Measurements from ENCODE around the gene IL18. TPM values are rescaled to one million over a fixed set of nuclear protein-coding genes. Genes with fewer than 3 reads are reported as not detected.
"Not testable (repeated sequence)": the region's sequence is repeated elsewhere in the genome, so short reads cannot be mapped to it uniquely, and the experiment has no call there.

IL18 gene
- total RNA-seq, 1 experiment from 2014 or later = 0.74 TPM

DNA sequence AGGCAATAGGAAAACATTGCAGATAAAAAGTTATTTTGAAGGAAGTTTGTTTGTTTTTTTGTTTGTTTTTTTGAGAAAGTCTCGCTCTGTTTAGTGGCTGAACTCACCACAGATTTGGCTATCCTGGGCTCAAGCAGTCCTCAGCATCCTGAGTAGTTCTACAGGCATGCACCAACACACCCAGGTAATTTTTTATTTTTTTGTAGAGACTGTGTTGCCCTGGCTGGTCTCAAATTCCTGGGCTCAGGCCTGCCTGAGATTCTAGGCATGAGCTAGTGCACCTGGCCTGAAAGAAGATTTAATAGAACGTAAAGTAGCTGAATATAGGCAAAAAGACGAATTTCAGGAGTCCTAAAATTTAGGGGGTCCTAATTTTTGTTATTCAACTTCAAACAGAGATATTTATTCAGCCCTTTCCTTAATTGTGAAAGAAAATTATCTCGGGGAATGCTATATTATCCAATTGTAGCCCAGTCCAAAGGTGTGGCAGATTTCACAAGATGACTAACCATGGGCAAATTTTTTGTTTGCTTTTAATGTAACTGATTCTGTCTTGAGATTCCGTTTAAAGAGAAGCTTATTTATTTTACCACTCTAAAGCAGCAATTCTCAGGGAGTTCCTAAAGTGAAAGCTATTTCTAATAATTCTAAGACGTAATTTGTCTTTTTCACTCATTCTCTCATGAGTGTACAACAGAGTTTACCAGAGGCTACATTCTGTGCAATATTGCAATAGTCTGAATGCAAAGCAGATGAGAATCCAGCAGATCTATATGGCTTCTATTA, 940 bp downstream of the IL18 start:
- Mint-ChIP-seq H3K27ac (no peak overlapping the region), H3K4me3 (no peak overlapping the region), H3K4me1 (peaks cover 10% of the 10 kb centered on the region), H3K27me3 (ENCODE audit: low read depth) (no peaks in the 10 kb centered on the region; the same call in 1 of the 2 replicates), H3K36me3 (no peaks in the 10 kb centered on the region), H3K9me3 (no peaks in the 10 kb centered on the region)
- ChIA-PET POLR2A (no interaction called here), CTCF (interaction anchor here (0.7 to 1.3 kb wide), 2 partner anchors 12 to 51 kb away, joined by 3 to 7 read pairs; partner anchors contain the start of gene BCO2)
- DNase-seq (ENCODE audit: low spot score) = no peak
- TF ChIP-seq, protein P1, sequence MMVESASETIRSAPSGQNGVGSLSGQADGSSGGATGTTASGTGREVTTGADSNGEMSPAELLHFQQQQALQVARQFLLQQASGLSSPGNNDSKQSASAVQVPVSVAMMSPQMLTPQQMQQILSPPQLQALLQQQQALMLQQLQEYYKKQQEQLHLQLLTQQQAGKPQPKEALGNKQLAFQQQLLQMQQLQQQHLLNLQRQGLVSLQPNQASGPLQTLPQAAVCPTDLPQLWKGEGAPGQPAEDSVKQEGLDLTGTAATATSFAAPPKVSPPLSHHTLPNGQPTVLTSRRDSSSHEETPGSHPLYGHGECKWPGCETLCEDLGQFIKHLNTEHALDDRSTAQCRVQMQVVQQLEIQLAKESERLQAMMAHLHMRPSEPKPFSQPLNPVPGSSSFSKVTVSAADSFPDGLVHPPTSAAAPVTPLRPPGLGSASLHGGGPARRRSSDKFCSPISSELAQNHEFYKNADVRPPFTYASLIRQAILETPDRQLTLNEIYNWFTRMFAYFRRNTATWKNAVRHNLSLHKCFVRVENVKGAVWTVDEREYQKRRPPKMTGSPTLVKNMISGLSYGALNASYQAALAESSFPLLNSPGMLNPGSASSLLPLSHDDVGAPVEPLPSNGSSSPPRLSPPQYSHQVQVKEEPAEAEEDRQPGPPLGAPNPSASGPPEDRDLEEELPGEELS (CRISPR knock-in tag; IDR thresholded peaks at IDR 0.05) = no peak
- TF ChIP-seq NFYB (CRISPR knock-in tag; conservative IDR thresholded peaks at IDR 0.05; ENCODE audit: low read depth) = no peak
- TF ChIP-seq PRRX2 (CRISPR knock-in tag; IDR thresholded peaks at IDR 0.05) = no peak
- TF ChIP-seq EMX1 (CRISPR knock-in tag; IDR thresholded peaks at IDR 0.05) = no peak
- no peak for TF ChIP-seq SP1 (CRISPR knock-in tag; conservative IDR thresholded peaks at IDR 0.05)
- no peak for TF ChIP-seq GRHL2 (CRISPR knock-in tag; IDR thresholded peaks at IDR 0.05; ENCODE audit: insufficient replicate concordance, severe bottlenecking)
- TF ChIP-seq, protein P2, sequence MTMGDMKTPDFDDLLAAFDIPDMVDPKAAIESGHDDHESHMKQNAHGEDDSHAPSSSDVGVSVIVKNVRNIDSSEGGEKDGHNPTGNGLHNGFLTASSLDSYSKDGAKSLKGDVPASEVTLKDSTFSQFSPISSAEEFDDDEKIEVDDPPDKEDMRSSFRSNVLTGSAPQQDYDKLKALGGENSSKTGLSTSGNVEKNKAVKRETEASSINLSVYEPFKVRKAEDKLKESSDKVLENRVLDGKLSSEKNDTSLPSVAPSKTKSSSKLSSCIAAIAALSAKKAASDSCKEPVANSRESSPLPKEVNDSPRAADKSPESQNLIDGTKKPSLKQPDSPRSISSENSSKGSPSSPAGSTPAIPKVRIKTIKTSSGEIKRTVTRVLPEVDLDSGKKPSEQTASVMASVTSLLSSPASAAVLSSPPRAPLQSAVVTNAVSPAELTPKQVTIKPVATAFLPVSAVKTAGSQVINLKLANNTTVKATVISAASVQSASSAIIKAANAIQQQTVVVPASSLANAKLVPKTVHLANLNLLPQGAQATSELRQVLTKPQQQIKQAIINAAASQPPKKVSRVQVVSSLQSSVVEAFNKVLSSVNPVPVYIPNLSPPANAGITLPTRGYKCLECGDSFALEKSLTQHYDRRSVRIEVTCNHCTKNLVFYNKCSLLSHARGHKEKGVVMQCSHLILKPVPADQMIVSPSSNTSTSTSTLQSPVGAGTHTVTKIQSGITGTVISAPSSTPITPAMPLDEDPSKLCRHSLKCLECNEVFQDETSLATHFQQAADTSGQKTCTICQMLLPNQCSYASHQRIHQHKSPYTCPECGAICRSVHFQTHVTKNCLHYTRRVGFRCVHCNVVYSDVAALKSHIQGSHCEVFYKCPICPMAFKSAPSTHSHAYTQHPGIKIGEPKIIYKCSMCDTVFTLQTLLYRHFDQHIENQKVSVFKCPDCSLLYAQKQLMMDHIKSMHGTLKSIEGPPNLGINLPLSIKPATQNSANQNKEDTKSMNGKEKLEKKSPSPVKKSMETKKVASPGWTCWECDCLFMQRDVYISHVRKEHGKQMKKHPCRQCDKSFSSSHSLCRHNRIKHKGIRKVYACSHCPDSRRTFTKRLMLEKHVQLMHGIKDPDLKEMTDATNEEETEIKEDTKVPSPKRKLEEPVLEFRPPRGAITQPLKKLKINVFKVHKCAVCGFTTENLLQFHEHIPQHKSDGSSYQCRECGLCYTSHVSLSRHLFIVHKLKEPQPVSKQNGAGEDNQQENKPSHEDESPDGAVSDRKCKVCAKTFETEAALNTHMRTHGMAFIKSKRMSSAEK (CRISPR knock-in tag; IDR thresholded peaks at IDR 0.05; ENCODE audit: borderline replicate concordance) = no peak
- ATAC-seq = no peak

DNA sequence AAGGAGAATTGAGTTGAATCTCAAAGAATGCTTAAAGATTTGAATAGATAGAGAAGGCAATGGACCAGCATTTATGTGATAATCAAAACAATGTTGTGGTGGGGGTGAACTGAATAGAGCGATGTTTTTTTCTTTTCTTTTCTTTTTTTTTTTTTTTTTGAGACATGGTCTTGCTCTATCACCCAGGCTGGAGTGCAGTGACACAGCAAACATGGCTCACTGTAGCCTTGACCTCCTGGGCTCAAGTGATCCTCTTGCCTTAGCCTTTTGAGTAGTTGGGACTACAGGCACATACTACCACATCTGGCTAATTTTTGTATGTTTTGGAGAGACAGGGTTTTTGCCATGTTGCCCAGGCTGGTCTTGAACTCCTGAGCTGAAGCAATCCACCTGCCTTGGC, 1.7 kb downstream of the IL18 start:
- H3K4me3 Mint-ChIP-seq; POLR2A ChIA-PET; H3K36me3 Mint-ChIP-seq; H3K9me3 Mint-ChIP-seq; DNase-seq (ENCODE audit: low spot score); H3K27me3 Mint-ChIP-seq (ENCODE audit: low read depth); H3K27ac Mint-ChIP-seq; ATAC-seq: not testable (repeated sequence)
- peaks cover 12% of the 10 kb centered on the region for H3K4me1 Mint-ChIP-seq
- CTCF ChIA-PET = interaction anchor here (0.7 kb wide), 1 partner anchor 51 kb away, joined by 3 read pairs; no protein-coding TSS in a partner anchor

DNA sequence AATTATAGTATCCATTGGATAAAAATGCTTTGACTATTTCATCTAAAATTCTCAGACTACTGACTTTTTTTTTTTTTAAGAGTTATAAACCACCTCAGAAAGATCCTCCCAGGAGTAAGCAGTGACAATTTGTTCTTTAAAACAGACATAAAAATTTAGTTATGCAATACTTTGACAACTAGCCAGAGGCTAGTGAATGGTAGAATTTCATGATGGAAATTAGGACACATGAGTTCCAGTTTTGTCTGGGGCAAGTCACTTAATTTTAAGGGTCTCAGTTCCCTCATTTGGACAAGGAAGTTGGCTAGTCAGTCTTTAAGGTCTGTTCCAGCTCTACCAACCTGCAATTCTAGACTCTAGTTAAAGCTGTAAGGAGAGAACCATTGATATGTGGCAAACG, 2.9 kb downstream of the IL18 start:
- DNase-seq (ENCODE audit: low spot score) (no peak), ATAC-seq (no peak)
- Mint-ChIP-seq H3K4me3 (no peak overlapping the region), H3K4me1 (peaks cover 10% of the 10 kb centered on the region), H3K9me3 (no peaks in the 10 kb centered on the region), H3K27me3 (ENCODE audit: low read depth) (no peaks in the 10 kb centered on the region), H3K27ac (no peak overlapping the region), H3K36me3 (no peaks in the 10 kb centered on the region)
- CTCF ChIA-PET = no interaction called here
- POLR2A ChIA-PET = no interaction called here
- TF ChIP-seq, protein P3, sequence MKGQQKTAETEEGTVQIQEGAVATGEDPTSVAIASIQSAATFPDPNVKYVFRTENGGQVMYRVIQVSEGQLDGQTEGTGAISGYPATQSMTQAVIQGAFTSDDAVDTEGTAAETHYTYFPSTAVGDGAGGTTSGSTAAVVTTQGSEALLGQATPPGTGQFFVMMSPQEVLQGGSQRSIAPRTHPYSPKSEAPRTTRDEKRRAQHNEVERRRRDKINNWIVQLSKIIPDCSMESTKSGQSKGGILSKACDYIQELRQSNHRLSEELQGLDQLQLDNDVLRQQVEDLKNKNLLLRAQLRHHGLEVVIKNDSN (CRISPR knock-in tag; IDR thresholded peaks at IDR 0.05) = no peak
- no peak for TF ChIP-seq NFATC4 (CRISPR knock-in tag; IDR thresholded peaks at IDR 0.05)
- TF ChIP-seq, protein P4, sequence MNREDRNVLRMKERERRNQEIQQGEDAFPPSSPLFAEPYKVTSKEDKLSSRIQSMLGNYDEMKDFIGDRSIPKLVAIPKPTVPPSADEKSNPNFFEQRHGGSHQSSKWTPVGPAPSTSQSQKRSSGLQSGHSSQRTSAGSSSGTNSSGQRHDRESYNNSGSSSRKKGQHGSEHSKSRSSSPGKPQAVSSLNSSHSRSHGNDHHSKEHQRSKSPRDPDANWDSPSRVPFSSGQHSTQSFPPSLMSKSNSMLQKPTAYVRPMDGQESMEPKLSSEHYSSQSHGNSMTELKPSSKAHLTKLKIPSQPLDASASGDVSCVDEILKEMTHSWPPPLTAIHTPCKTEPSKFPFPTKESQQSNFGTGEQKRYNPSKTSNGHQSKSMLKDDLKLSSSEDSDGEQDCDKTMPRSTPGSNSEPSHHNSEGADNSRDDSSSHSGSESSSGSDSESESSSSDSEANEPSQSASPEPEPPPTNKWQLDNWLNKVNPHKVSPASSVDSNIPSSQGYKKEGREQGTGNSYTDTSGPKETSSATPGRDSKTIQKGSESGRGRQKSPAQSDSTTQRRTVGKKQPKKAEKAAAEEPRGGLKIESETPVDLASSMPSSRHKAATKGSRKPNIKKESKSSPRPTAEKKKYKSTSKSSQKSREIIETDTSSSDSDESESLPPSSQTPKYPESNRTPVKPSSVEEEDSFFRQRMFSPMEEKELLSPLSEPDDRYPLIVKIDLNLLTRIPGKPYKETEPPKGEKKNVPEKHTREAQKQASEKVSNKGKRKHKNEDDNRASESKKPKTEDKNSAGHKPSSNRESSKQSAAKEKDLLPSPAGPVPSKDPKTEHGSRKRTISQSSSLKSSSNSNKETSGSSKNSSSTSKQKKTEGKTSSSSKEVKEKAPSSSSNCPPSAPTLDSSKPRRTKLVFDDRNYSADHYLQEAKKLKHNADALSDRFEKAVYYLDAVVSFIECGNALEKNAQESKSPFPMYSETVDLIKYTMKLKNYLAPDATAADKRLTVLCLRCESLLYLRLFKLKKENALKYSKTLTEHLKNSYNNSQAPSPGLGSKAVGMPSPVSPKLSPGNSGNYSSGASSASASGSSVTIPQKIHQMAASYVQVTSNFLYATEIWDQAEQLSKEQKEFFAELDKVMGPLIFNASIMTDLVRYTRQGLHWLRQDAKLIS (CRISPR knock-in tag; IDR thresholded peaks at IDR 0.05; ENCODE audit: borderline replicate concordance) = no peak
- TF ChIP-seq ZNF671 (CRISPR knock-in tag; IDR thresholded peaks at IDR 0.05) = no peak
- TF ChIP-seq, protein P5, sequence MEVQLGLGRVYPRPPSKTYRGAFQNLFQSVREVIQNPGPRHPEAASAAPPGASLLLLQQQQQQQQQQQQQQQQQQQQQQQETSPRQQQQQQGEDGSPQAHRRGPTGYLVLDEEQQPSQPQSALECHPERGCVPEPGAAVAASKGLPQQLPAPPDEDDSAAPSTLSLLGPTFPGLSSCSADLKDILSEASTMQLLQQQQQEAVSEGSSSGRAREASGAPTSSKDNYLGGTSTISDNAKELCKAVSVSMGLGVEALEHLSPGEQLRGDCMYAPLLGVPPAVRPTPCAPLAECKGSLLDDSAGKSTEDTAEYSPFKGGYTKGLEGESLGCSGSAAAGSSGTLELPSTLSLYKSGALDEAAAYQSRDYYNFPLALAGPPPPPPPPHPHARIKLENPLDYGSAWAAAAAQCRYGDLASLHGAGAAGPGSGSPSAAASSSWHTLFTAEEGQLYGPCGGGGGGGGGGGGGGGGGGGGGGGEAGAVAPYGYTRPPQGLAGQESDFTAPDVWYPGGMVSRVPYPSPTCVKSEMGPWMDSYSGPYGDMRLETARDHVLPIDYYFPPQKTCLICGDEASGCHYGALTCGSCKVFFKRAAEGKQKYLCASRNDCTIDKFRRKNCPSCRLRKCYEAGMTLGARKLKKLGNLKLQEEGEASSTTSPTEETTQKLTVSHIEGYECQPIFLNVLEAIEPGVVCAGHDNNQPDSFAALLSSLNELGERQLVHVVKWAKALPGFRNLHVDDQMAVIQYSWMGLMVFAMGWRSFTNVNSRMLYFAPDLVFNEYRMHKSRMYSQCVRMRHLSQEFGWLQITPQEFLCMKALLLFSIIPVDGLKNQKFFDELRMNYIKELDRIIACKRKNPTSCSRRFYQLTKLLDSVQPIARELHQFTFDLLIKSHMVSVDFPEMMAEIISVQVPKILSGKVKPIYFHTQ (CRISPR knock-in tag; IDR thresholded peaks at IDR 0.05) = no peak
- TF ChIP-seq ZNF416 (CRISPR knock-in tag; IDR thresholded peaks at IDR 0.05) = no peak
- TF ChIP-seq ZNF121 (CRISPR knock-in tag; IDR thresholded peaks at IDR 0.05) = no peak
- TF ChIP-seq, protein P6, sequence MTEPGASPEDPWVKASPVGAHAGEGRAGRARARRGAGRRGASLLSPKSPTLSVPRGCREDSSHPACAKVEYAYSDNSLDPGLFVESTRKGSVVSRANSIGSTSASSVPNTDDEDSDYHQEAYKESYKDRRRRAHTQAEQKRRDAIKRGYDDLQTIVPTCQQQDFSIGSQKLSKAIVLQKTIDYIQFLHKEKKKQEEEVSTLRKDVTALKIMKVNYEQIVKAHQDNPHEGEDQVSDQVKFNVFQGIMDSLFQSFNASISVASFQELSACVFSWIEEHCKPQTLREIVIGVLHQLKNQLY (CRISPR knock-in tag; IDR thresholded peaks at IDR 0.05) = no peak

Data from WTC11 (cell line).